GM21360 (cell line): ENCODE results near the gene WNT1.
A peak's percentile ranks its signal among the peaks of the same experiment; 100 is the strongest.

Experiments used
- ATAC-seq: cut with Tn5 transposase; IDR thresholded peaks from one replicate; pipeline ENCODE4 v1.9.1; 2021; ENCODE audit warnings: mild to moderate bottlenecking, moderate library complexity; ENCODE audit not compliant: unreplicated experiment

WNT1 gene

GRCh38 chr12:48960834-48961233 lies 17.3 kb upstream of the WNT1 start:
- ATAC-seq = no peak

- no peak for ATAC-seq
Measured at GRCh38 chr12:48961331-48961730, 16.8 kb upstream of the WNT1 start.

- ATAC-seq = no peak
Measured at GRCh38 chr12:48961801-48962200, 16.3 kb upstream of the WNT1 start.

GRCh38 chr12:48965298-48965838 lies 12.8 kb upstream of the WNT1 start:
- no peak for ATAC-seq

GRCh38 chr12:48966177-48966895 lies 11.8 kb upstream of the WNT1 start:
- no peak for ATAC-seq

- no peak for ATAC-seq
Measured at GRCh38 chr12:48967991-48968390, 10.1 kb upstream of the WNT1 start.

- no peak for ATAC-seq
Measured at GRCh38 chr12:48968467-48968866, 9.7 kb upstream of the WNT1 start.

GRCh38 chr12:48969160-48969771 lies 8.9 kb upstream of the WNT1 start:
- no peak for ATAC-seq

GRCh38 chr12:48969833-48970701 lies 8.1 kb upstream of the WNT1 start:
- ATAC-seq = no peak

GRCh38 chr12:48970702-48971334 lies 7.3 kb upstream of the WNT1 start:
- no peak for ATAC-seq

GRCh38 chr12:48972213-48972951 lies 5.7 kb upstream of the WNT1 start:
- no peak for ATAC-seq

- ATAC-seq = no peak
Measured at GRCh38 chr12:48972952-48973483, 5.1 kb upstream of the WNT1 start.

- no peak for ATAC-seq
Measured at GRCh38 chr12:48973531-48973930, 4.6 kb upstream of the WNT1 start.

- ATAC-seq = no peak
Measured at GRCh38 chr12:48973941-48974673, 4.0 kb upstream of the WNT1 start.

- ATAC-seq = peak; percentile 47
Measured at GRCh38 chr12:48977290-48978281, 536 bp upstream of the WNT1 start.

GRCh38 chr12:48978741-48979601 lies 849 bp downstream of the WNT1 start:
- ATAC-seq = no peak
